ENCODE results near the gene TPO. TPM values are rescaled to one million over a fixed set of nuclear protein-coding genes. Genes with fewer than 3 reads are reported as not detected.
"Not testable (repeated sequence)": the region's sequence is repeated elsewhere in the genome, so short reads cannot be mapped to it uniquely, and the experiment has no call there.

TPO gene
- polyA plus RNA-seq, 1 experiment: not detected

- H3K36me3 ChIP-seq (ENCODE audit: control insufficient read depth, insufficient read depth, low read length): no peaks in the 10 kb centered on the region
- no peaks in the 10 kb centered on the region for H3K27me3 ChIP-seq (ENCODE audit: control insufficient read depth, insufficient read depth, low read length)
- POLR2A ChIA-PET: no interaction called here
- H3K4me3 ChIP-seq (ENCODE audit: low read depth, low read length): no peak overlapping the region
- CTCF ChIA-PET: no interaction called here
- no peak for DNase-seq (ENCODE audit: low read depth)
- TF ChIP-seq CTCF (IDR thresholded peaks at IDR 0.05; ENCODE audit: insufficient read depth, low read depth, low read length): no peak
These were observed 78.5 kb downstream of the TPO start for GRCh38 chr2:1491751-1492150.

DNA sequence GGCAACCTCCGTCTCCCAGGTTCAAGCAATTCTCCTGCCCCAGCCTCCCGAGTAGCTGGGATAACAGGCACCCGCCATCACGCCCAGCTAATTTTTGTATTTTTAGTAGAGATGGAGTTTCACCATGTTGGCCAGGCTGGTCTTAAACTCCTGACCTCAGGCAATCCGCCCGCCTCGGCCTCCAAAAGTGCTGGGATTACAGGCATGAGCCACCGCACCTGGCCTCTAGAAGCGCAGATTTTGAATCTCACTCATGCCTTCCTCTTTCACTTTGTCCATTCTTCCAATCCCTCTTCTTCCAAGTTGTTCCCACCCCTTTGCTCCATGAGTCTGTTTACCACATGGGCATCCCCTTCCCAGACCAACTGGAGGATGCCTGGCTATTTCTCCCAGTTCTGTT is 79.0 kb downstream of the TPO start:
- DNase-seq (ENCODE audit: low read depth); H3K4me3 ChIP-seq (ENCODE audit: low read depth, low read length); H3K36me3 ChIP-seq (ENCODE audit: control insufficient read depth, insufficient read depth, low read length); POLR2A ChIA-PET; CTCF ChIA-PET; H3K27me3 ChIP-seq (ENCODE audit: control insufficient read depth, insufficient read depth, low read length): not testable (repeated sequence)

- Histone ChIP-seq H3K36me3 (ENCODE audit: control insufficient read depth, insufficient read depth, low read length) (no peaks in the 10 kb centered on the region), H3K4me3 (ENCODE audit: low read depth, low read length) (no peak overlapping the region), H3K27me3 (ENCODE audit: control insufficient read depth, insufficient read depth, low read length) (no peaks in the 10 kb centered on the region)
- ChIA-PET CTCF (no interaction called here), POLR2A (no interaction called here)
- no peak for DNase-seq (ENCODE audit: low read depth)
- no peak for TF ChIP-seq CTCF (IDR thresholded peaks at IDR 0.05; ENCODE audit: insufficient read depth, low read depth, low read length)
These were observed 79.6 kb downstream of the TPO start for GRCh38 chr2:1492711-1493430.

DNA sequence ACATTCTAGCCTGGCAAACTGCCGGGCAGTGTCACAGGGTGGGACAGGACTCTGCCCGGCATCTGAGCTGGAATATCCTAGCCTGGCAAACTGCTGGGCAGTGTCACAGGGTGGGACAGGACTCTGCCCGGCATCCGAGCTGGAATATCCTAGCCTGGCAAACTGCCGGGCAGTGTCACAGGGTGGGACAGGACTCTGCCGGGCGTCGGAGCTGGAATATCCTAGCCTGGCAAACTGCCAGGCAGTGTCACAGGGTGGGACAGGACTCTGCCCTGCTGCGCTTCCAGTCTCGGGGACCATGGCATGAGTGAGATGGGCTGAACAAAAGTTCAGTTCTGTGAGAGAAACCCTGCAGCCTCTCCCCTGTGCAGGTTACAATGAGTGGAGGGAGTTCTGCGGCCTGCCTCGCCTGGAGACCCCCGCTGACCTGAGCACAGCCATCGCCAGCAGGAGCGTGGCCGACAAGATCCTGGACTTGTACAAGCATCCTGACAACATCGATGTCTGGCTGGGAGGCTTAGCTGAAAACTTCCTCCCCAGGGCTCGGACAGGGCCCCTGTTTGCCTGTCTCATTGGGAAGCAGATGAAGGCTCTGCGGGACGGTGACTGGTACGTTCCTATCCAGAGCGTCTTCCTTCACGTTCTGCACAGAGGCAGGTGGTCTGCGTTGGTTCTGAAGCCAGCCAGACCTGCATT is 80.3 kb downstream of the TPO start:
- CTCF ChIA-PET: interaction anchor here (1.0 kb wide), 1 partner anchor 9 kb away, joined by 3 read pairs; no protein-coding TSS in a partner anchor
- Histone ChIP-seq H3K27me3 (ENCODE audit: control insufficient read depth, insufficient read depth, low read length) (no peaks in the 10 kb centered on the region), H3K36me3 (ENCODE audit: control insufficient read depth, insufficient read depth, low read length) (no peaks in the 10 kb centered on the region), H3K4me3 (ENCODE audit: low read depth, low read length) (no peak overlapping the region)
- DNase-seq (ENCODE audit: low read depth): no peak
- POLR2A ChIA-PET: no interaction called here
- no peak for TF ChIP-seq CTCF (IDR thresholded peaks at IDR 0.05; ENCODE audit: insufficient read depth, low read depth, low read length)

DNA sequence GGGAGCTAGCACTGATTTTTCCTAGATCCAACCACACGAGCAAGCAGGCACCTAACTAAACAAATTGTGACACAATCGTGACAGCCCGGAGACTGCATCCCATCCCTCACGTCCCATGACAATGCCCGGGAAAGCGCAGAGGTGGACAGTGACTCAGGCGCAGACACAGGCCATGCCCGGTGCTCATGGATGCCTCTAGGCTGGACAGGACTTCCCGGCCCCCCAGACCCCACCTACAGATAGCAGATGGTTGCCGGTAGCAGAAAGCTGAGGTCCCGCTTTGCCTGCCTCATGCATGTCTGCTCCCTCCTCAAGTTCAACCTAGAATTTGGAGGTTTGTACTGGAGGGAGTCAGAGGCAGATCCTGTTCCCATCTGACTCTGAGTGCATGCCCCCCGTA is 81.0 kb downstream of the TPO start:
- Histone ChIP-seq H3K36me3 (ENCODE audit: control insufficient read depth, insufficient read depth, low read length) (no peaks in the 10 kb centered on the region), H3K27me3 (ENCODE audit: control insufficient read depth, insufficient read depth, low read length) (no peaks in the 10 kb centered on the region), H3K4me3 (ENCODE audit: low read depth, low read length) (no peak overlapping the region)
- ChIA-PET POLR2A (no interaction called here), CTCF (interaction anchor here (1.0 kb wide), 1 partner anchor 10 kb away, joined by 3 read pairs; no protein-coding TSS in a partner anchor)
- no peak for TF ChIP-seq CTCF (IDR thresholded peaks at IDR 0.05; ENCODE audit: insufficient read depth, low read depth, low read length)
- DNase-seq (ENCODE audit: low read depth): no peak

Data from BJ (cell line).